MM.1S (cell line): ENCODE measurements around the gene DNPEP.
"Not testable (repeated sequence)": the region's sequence is repeated elsewhere in the genome, so short reads cannot be mapped to it uniquely, and the experiment has no call there.

Experiments used
- DNase-seq: peaks from one replicate; pipeline ENCODE4 v3.0.0-alpha.2; 2015
- H2AFZ ChIP-seq: fragments of 300-600 bp; sonication (generic); 2 replicates; pipeline ENCODE4 v1.6.0; 2016; ENCODE audit warnings: antibody characterized with exemption, low read length
- H3F3A ChIP-seq: fragments of 300-600 bp; sonication (generic); 2 replicates; pipeline ENCODE4 v1.6.1; 2016; ENCODE audit warnings: mild to moderate bottlenecking, antibody characterized with exemption, low read length, moderate library complexity, mixed read lengths; ENCODE audit not compliant: insufficient read depth
- H3K27ac ChIP-seq: fragments of 300-600 bp; sonication (generic); 2 replicates; pipeline ENCODE4 v1.5.1; 2016; ENCODE audit warnings: mild to moderate bottlenecking, low read length
- H3K27me3 ChIP-seq: fragments of 300-600 bp; sonication (generic); replicated peaks from 2 replicates; pipeline ENCODE4 v1.6.0; 2016; ENCODE audit warnings: low read length; ENCODE audit not compliant: insufficient read depth
- H3K36me3 ChIP-seq: fragments of 300-600 bp; sonication (generic); replicated peaks from 2 replicates; pipeline ENCODE4 v1.6.1; 2016; ENCODE audit warnings: mild to moderate bottlenecking, low read length, mixed read lengths; ENCODE audit not compliant: insufficient read depth
- H3K4me1 ChIP-seq: fragments of 300-600 bp; sonication (generic); 2 replicates; pipeline ENCODE4 v1.6.1; 2016; ENCODE audit warnings: low read length, mixed read lengths
- H3K4me2 ChIP-seq: fragments of 300-600 bp; sonication (generic); 2 replicates; pipeline ENCODE4 v1.6.0; 2016; ENCODE audit warnings: low read depth, low read length
- H3K4me3 ChIP-seq: fragments of 300-600 bp; sonication (generic); 2 replicates; pipeline ENCODE4 v1.5.1; 2016; ENCODE audit warnings: low read length, mixed read lengths
- H3K79me2 ChIP-seq: fragments of 300-600 bp; sonication (generic); 2 replicates; pipeline ENCODE4 v1.6.1; 2016; ENCODE audit warnings: mixed run types, low read length, mixed read lengths
- H3K9ac ChIP-seq: fragments of 300-600 bp; sonication (generic); 2 replicates; pipeline ENCODE4 v1.6.1; 2016; ENCODE audit warnings: low read length, mixed read lengths
- H3K9me2 ChIP-seq: fragments of 300-600 bp; sonication (generic); replicated peaks from 2 replicates; pipeline ENCODE4 v1.6.1; 2016; ENCODE audit warnings: mild to moderate bottlenecking, low read length, mixed read lengths; ENCODE audit not compliant: insufficient read depth
- H3K9me3 ChIP-seq: fragments of 300-600 bp; sonication (generic); replicated peaks from 2 replicates; pipeline ENCODE4 v1.6.1; 2016; ENCODE audit warnings: mild to moderate bottlenecking, low read length, mixed read lengths; ENCODE audit not compliant: insufficient read depth
- H4K20me1 ChIP-seq: fragments of 300-600 bp; sonication (generic); 2 replicates; pipeline ENCODE4 v1.6.1; 2016; ENCODE audit warnings: mild to moderate bottlenecking, low read length, moderate library complexity, mixed read lengths; ENCODE audit not compliant: insufficient read depth
- EZH2 ChIP-seq: fragments of 300-600 bp; sonication (generic); optimal IDR thresholded peaks from 2 replicates; pipeline ENCODE3; 2017; ENCODE audit warnings: low read depth, mild to moderate bottlenecking, antibody characterized with exemption, low read length, mixed read lengths
- EZH2phosphoT487 ChIP-seq: fragments of 300-600 bp; sonication (generic); IDR thresholded peaks from 2 replicates; pipeline ENCODE4 v1.6.1; 2018; ENCODE audit warnings: antibody characterized with exemption, low read length
- TF ChIP-seq, protein P1 (sequence below): fragments of 300-600 bp; sonication (generic); IDR thresholded peaks from 2 replicates; pipeline ENCODE4 v1.5.1; 2016; ENCODE audit warnings: antibody characterized with exemption, low read length, mixed read lengths

The DNPEP gene

DNA sequence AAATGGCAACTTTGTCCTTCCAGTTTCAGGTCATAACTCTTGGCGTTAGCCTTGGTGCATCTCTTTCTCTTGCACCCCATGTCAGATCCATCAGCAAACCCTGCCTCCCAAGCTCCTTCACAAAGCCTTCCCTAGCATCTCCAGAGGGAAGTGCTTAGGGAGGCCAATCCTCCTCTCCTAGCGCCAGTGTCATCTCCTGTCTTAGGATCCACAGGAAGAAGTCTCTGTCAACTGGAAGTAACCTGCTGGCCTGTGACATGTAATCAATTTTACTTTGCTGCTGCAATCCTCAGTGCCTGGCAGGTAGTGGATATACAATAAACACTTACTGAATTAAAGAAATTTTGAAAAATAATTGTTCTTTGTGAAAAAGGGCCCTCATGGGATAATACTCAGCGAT is 7.9 kb upstream of the DNPEP start:
- H3K27ac ChIP-seq: no peak overlapping the region
- no peak overlapping the region for H2AFZ ChIP-seq
- H3K79me2 ChIP-seq: no peaks in the 10 kb centered on the region
- no peaks in the 10 kb centered on the region for H3F3A ChIP-seq
- TF ChIP-seq, protein P1, sequence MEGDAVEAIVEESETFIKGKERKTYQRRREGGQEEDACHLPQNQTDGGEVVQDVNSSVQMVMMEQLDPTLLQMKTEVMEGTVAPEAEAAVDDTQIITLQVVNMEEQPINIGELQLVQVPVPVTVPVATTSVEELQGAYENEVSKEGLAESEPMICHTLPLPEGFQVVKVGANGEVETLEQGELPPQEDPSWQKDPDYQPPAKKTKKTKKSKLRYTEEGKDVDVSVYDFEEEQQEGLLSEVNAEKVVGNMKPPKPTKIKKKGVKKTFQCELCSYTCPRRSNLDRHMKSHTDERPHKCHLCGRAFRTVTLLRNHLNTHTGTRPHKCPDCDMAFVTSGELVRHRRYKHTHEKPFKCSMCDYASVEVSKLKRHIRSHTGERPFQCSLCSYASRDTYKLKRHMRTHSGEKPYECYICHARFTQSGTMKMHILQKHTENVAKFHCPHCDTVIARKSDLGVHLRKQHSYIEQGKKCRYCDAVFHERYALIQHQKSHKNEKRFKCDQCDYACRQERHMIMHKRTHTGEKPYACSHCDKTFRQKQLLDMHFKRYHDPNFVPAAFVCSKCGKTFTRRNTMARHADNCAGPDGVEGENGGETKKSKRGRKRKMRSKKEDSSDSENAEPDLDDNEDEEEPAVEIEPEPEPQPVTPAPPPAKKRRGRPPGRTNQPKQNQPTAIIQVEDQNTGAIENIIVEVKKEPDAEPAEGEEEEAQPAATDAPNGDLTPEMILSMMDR: no peak
- TF ChIP-seq EZH2phosphoT487: no peak
- TF ChIP-seq EZH2: no peak
- no peaks in the 10 kb centered on the region for H3K27me3 ChIP-seq
- H3K4me1 ChIP-seq: peaks cover 6% of the 10 kb centered on the region; the same call in 1 of the 2 replicates
- no peak for DNase-seq
- H3K9ac ChIP-seq: no peak overlapping the region
- no peaks in the 10 kb centered on the region for H3K9me2 ChIP-seq
- H3K4me2 ChIP-seq: no peak overlapping the region
- H4K20me1 ChIP-seq: no peaks in the 10 kb centered on the region
- H3K36me3 ChIP-seq: no peaks in the 10 kb centered on the region
- no peak overlapping the region for H3K4me3 ChIP-seq
- H3K9me3 ChIP-seq: no peaks in the 10 kb centered on the region

DNA sequence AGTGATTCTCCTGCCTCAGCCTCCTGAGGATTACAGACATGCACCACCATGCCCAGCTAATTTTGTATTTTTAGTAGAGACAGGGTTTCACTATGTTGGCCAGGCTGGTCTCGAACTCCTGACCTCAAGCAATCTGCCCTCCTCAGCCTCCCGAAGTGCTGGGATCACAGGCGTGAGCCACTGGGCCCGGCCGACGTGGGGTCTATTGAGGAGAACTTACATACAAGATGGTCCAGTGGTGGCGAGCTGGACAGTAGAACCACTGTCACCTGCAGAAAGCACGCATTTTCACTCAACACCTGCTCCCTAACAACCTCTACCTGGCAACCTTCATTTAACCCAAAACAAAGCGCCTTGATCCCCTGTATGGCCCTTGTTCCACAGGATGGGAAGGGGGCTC is 7.3 kb upstream of the DNPEP start:
- DNase-seq, H3K9me2 ChIP-seq, H2AFZ ChIP-seq, H3K9me3 ChIP-seq, H4K20me1 ChIP-seq, H3K4me2 ChIP-seq, H3K36me3 ChIP-seq, H3K9ac ChIP-seq, H3K27ac ChIP-seq, H3F3A ChIP-seq, H3K27me3 ChIP-seq, H3K4me3 ChIP-seq, H3K4me1 ChIP-seq, H3K79me2 ChIP-seq: not testable (repeated sequence)

DNA sequence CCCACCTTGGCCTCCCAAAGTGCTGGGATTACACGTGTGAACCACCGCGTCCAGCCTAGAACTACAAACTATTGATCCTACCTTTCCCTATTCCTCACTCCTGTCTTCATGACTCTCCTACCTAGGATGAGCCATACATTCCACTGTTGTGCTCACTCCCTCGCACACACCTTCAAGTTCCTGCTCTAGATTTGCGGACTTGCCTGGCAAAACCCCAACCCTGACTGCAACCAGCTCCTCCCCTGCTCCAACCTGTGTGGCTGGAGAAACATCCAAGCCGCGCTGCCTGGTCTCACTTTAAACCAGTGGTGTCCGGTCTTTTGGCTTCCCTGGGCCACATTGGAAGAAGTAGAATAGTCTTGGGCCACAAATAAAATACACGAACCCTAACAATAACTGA is 5.0 kb upstream of the DNPEP start:
- Histone ChIP-seq H3K36me3 (no peaks in the 10 kb centered on the region), H3K79me2 (no peaks in the 10 kb centered on the region), H3K9ac (no peak overlapping the region), H3K27me3 (no peaks in the 10 kb centered on the region), H3K9me3 (no peaks in the 10 kb centered on the region), H3K4me2 (no peak overlapping the region), H3F3A (peaks cover 5% of the 10 kb centered on the region), H3K9me2 (no peaks in the 10 kb centered on the region), H4K20me1 (no peaks in the 10 kb centered on the region), H2AFZ (no peak overlapping the region), H3K27ac (no peak overlapping the region), H3K4me1 (0 out of 2 replicates have a peak, but pooled peaks cover 4% of the 10 kb centered on the region), H3K4me3 (no peak overlapping the region)
- TF ChIP-seq, protein P1: no peak
- no peak for TF ChIP-seq EZH2
- TF ChIP-seq EZH2phosphoT487: no peak
- DNase-seq: no peak

GRCh38 chr2:219388907-219389156 is 1.1 kb upstream of the DNPEP start:
- Histone ChIP-seq H3K4me1 (0 out of 2 replicates have a peak, but pooled peaks cover 4% of the 10 kb centered on the region), H4K20me1 (no peaks in the 10 kb centered on the region), H3K4me3 (peak overlapping the region; percentile 45), H3K9me3 (no peaks in the 10 kb centered on the region), H2AFZ (peak overlapping the region; percentile 83), H3K9me2 (no peaks in the 10 kb centered on the region), H3K36me3 (peaks cover 8% of the 10 kb centered on the region; the same call in 1 of the 2 replicates), H3K4me2 (peak overlapping the region; percentile 57), H3K9ac (peak overlapping the region; percentile 6; the same call in 1 of the 2 replicates), H3K79me2 (peaks cover 17% of the 10 kb centered on the region), H3K27me3 (no peaks in the 10 kb centered on the region), H3K27ac (peak overlapping the region; percentile 0; the same call in 1 of the 2 replicates), H3F3A (peaks cover 5% of the 10 kb centered on the region)
- TF ChIP-seq, protein P1: no peak
- TF ChIP-seq EZH2 (no peak), EZH2phosphoT487 (no peak)
- no peak for DNase-seq
